ENCODE results near the gene NBEAL2.
A peak's percentile ranks its signal among the peaks of the same experiment; 100 is the strongest.

The NBEAL2 gene

GRCh38 chr3:46978985-46979944, at the start of gene NBEAL2:
Gene NBEAL2, plus strand, starts transcription at chr3:46979666. Its CDS starts 196 bp downstream, at chr3:46979862.
- DNase-seq (ENCODE audit: low read depth, low spot score) = peak; percentile 69
- H3K27ac ChIP-seq = peak within 1 kb of the TSS; percentile 91

GRCh38 chr3:46930166-46930944, 49.1 kb upstream of the NBEAL2 start:
- H3K27ac ChIP-seq = peak overlapping the region; percentile 98
- no peak for DNase-seq (ENCODE audit: low read depth, low spot score)

GRCh38 chr3:46930945-46931403, 48.5 kb upstream of the NBEAL2 start:
- peak overlapping the region; percentile 98 for H3K27ac ChIP-seq
- DNase-seq (ENCODE audit: low read depth, low spot score) = no peak

- H3K27ac ChIP-seq = peak overlapping the region; percentile 98
- no peak for DNase-seq (ENCODE audit: low read depth, low spot score)
Observed at GRCh38 chr3:46931631-46932331, 47.7 kb upstream of the NBEAL2 start.

GRCh38 chr3:46932455-46933225, 46.8 kb upstream of the NBEAL2 start:
- H3K27ac ChIP-seq = peak overlapping the region; percentile 98
- DNase-seq (ENCODE audit: low read depth, low spot score) = no peak

- DNase-seq (ENCODE audit: low read depth, low spot score) = no peak
- H3K27ac ChIP-seq = peak overlapping the region; percentile 98
Observed at GRCh38 chr3:46933261-46933660, 46.2 kb upstream of the NBEAL2 start.

- DNase-seq (ENCODE audit: low read depth, low spot score) = no peak
- H3K27ac ChIP-seq = peak overlapping the region; percentile 98
Observed at GRCh38 chr3:46934072-46934471, 45.4 kb upstream of the NBEAL2 start.

- peak; percentile 50 for DNase-seq (ENCODE audit: low read depth, low spot score)
Observed at GRCh38 chr3:46934498-46935167, 44.8 kb upstream of the NBEAL2 start.

GRCh38 chr3:46935168-46935858, 44.2 kb upstream of the NBEAL2 start:
- DNase-seq (ENCODE audit: low read depth, low spot score) = peak; percentile 65

More at GRCh38 chr3:46934498-46935167, 44.8 kb upstream of the NBEAL2 start:
- peak overlapping the region; percentile 98 for H3K27ac ChIP-seq

GRCh38 chr3:46935989-46936558, 43.4 kb upstream of the NBEAL2 start:
- H3K27ac ChIP-seq = peak overlapping the region; percentile 98
- no peak for DNase-seq (ENCODE audit: low read depth, low spot score)

More at GRCh38 chr3:46935168-46935858, 44.2 kb upstream of the NBEAL2 start:
- H3K27ac ChIP-seq = peak overlapping the region; percentile 98

GRCh38 chr3:46936733-46937250, 42.7 kb upstream of the NBEAL2 start:
- no peak for DNase-seq (ENCODE audit: low read depth, low spot score)
- H3K27ac ChIP-seq = peak overlapping the region; percentile 98

- DNase-seq (ENCODE audit: low read depth, low spot score) = no peak
- no peak overlapping the region for H3K27ac ChIP-seq
Observed at GRCh38 chr3:46938118-46938517, 41.3 kb upstream of the NBEAL2 start.

- DNase-seq (ENCODE audit: low read depth, low spot score) = no peak
- no peak overlapping the region for H3K27ac ChIP-seq
Observed at GRCh38 chr3:46939578-46940445, 39.7 kb upstream of the NBEAL2 start.

- DNase-seq (ENCODE audit: low read depth, low spot score) = no peak
- H3K27ac ChIP-seq = no peak overlapping the region
Observed at GRCh38 chr3:46942076-46942475, 37.4 kb upstream of the NBEAL2 start.

- H3K27ac ChIP-seq = peak overlapping the region; percentile 89
- DNase-seq (ENCODE audit: low read depth, low spot score) = no peak
Observed at GRCh38 chr3:46942481-46943236, 36.8 kb upstream of the NBEAL2 start.

Data from epithelial cell of prostate (primary cell).